ENCODE results near the gene FBRSL1. TPM values are rescaled to one million over a fixed set of nuclear protein-coding genes. Genes with fewer than 3 reads are reported as not detected.

FBRSL1 gene
- total and polyA plus RNA-seq, 2 of the 8 experiments (the other 6 are each of a cell fraction or from before 2014, with no cell fraction given): 18.4 to 109 TPM

GRCh38 chr12:132448463-132448820, 41.5 kb upstream of the FBRSL1 start (continued):
- TF ChIP-seq USF2 (IDR thresholded peaks at IDR 0.05; ENCODE audit: low read length) (no peak), EZH2 (IDR thresholded peaks at IDR 0.05; ENCODE audit: low read depth, low read length, severe bottlenecking) (no peak), KDM5A (IDR thresholded peaks at IDR 0.05; ENCODE audit: low read length) (no peak)
